ENCODE measurements around the gene ZBTB7C. TPM values are rescaled to one million over a fixed set of nuclear protein-coding genes. Genes with fewer than 3 reads are reported as not detected.

Gene ZBTB7C
- total and polyA plus RNA-seq, 8 donors = 3.0 to 47.8 (median 19.3) TPM

DNA sequence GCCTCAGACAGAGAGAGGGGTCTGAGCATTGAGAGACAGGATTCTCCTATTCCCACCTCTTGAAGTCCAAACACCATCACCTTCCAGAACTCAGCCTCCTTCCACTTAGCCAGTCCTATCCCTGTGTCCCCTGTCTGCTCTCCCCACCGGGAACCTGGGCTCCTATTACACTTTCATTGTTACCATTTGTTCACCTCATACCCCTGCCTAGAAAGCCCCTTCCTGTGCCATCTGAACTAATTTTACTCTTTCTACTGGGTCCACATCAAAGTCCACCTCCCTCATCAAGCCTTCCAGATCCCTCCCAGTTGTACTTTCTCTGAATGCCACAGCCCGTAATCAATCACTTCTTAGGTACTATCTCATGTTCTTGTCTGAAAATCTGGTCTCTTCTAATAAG is 220.6 kb downstream of the ZBTB7C start:
- no peaks in the 10 kb centered on the region for H3K27me3 ChIP-seq
- no peaks in the 10 kb centered on the region for H3K36me3 ChIP-seq
- no peak overlapping the region for H3K27ac ChIP-seq
- TF ChIP-seq POLR2A (IDR thresholded peaks at IDR 0.05) (no peak), POLR2AphosphoS5 (IDR thresholded peaks at IDR 0.05) (no peak), EP300 (IDR thresholded peaks at IDR 0.05) (no peak)
- TF ChIP-seq, protein P1, sequence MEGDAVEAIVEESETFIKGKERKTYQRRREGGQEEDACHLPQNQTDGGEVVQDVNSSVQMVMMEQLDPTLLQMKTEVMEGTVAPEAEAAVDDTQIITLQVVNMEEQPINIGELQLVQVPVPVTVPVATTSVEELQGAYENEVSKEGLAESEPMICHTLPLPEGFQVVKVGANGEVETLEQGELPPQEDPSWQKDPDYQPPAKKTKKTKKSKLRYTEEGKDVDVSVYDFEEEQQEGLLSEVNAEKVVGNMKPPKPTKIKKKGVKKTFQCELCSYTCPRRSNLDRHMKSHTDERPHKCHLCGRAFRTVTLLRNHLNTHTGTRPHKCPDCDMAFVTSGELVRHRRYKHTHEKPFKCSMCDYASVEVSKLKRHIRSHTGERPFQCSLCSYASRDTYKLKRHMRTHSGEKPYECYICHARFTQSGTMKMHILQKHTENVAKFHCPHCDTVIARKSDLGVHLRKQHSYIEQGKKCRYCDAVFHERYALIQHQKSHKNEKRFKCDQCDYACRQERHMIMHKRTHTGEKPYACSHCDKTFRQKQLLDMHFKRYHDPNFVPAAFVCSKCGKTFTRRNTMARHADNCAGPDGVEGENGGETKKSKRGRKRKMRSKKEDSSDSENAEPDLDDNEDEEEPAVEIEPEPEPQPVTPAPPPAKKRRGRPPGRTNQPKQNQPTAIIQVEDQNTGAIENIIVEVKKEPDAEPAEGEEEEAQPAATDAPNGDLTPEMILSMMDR (IDR thresholded peaks at IDR 0.05) = no peak
- intact Hi-C loops (cut with DNase I; ENCODE audit: low total_unique reads) = no loop called here
- DNase-seq = no peak
- WGBS, 5 donors = 87 to 97% (median 95%) methylated on average over 2 of the region's 2 CpGs
- H3K9me3 ChIP-seq = no peaks in the 10 kb centered on the region
- H3K4me1 ChIP-seq = peaks cover 0 to 12% (median 0%) of the 10 kb centered on the region in 4 donors
- H3K4me3 ChIP-seq = no peak overlapping the region

DNA sequence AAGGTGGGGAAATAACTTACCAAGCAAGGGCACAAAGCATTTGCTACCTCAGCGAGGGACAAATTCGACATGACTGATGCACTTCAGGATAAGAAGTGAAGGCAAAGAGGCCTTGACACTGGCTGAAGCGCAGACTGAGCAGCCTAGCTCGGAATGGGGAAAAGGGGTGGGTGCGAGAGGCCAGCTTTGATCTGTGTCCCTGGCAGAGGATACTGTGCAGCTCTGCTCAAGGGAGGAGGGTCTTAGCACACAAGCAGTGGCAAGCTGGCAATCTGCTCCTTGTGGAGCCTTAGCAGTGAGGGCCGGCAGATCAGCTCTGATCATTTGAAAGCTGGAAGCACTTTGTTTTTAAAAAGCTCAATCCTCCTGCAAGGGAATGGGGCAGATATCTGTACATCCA is 222.3 kb downstream of the ZBTB7C start:
- Histone ChIP-seq H3K36me3 (no peaks in the 10 kb centered on the region), H3K27ac (no peak overlapping the region), H3K4me3 (no peak overlapping the region), H3K27me3 (no peaks in the 10 kb centered on the region), H3K9me3 (no peaks in the 10 kb centered on the region), H3K4me1 (peaks cover 0 to 11% (median 0%) of the 10 kb centered on the region in 4 donors)
- no peak for TF ChIP-seq EP300 (IDR thresholded peaks at IDR 0.05)
- TF ChIP-seq, protein P1 (IDR thresholded peaks at IDR 0.05) = no peak
- TF ChIP-seq POLR2AphosphoS5 (IDR thresholded peaks at IDR 0.05) = no peak
- no peak for TF ChIP-seq POLR2A (IDR thresholded peaks at IDR 0.05)
- intact Hi-C loops (cut with DNase I; ENCODE audit: low total_unique reads) = no loop called here
- DNase-seq = no peak
- 85 to 91% (median 90%) methylated on average over 6 of the region's 6 CpGs for WGBS, 5 donors

DNA sequence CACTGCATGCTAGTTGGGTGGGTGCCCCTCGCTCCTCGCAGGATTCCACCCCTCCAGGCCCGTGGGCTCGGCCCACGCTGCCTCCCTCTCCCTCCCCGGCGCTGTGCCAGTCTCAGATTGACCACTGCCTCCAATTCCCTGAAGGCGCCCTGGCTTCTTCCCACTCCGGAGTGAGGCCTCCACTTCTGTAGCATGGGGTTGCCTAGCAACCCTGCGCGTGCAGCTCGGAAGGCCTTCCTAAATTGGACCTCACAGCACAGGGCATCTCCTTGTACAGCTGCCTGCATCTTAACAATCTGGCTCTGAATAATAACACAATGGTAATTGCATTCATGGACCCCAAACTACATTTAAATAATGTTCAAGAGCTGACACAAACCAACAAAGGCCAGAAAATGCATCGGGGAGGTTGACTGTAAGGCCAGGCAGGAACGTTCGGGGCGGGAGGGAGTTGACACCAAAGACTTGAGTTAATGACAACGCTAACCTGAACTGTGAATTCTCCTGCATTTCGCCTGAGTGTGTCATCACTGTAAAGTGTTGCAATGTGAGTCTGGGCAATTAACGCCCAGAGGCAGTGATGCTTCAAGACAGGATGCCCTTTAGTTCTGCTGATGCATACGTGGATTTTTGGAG is 222.9 kb downstream of the ZBTB7C start:
- WGBS, 5 donors = 57 to 71% (median 66%) methylated on average over 20 of the region's 20 CpGs
- H3K4me3 ChIP-seq = no peak overlapping the region
- H3K4me1 ChIP-seq = peaks cover 0 to 11% (median 0%) of the 10 kb centered on the region in 4 donors
- intact Hi-C loops (cut with DNase I; ENCODE audit: low total_unique reads) = no loop called here
- peak in 1 of 2 donors; percentile 88 for DNase-seq
- no peak overlapping the region for H3K27ac ChIP-seq
- no peaks in the 10 kb centered on the region for H3K36me3 ChIP-seq
- no peaks in the 10 kb centered on the region for H3K9me3 ChIP-seq
- no peaks in the 10 kb centered on the region for H3K27me3 ChIP-seq
- TF ChIP-seq POLR2AphosphoS5 (IDR thresholded peaks at IDR 0.05) (no peak), EP300 (IDR thresholded peaks at IDR 0.05) (no peak), POLR2A (IDR thresholded peaks at IDR 0.05) (no peak)
- TF ChIP-seq, protein P1 (IDR thresholded peaks at IDR 0.05) = no peak

DNA sequence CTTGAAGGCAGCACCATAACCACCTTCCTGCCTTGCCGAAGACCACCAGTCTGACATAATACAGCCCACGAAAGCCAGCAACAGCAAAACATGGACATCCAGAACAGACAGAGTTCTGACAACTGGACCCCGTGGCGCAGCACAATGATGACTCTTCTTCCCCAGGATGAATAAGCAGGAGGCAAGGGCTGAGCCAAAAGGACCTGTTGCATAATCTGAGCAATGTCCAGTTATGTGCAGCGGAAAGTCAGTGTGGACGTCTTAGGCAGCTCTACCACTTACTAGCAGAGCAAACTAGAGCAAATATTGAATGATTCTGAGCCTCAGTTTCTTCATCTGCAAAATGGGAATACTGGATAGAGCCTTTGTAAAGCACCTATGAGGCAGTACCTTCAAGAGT is 225.1 kb downstream of the ZBTB7C start:
- Histone ChIP-seq H3K9me3 (no peaks in the 10 kb centered on the region), H3K36me3 (no peaks in the 10 kb centered on the region), H3K4me3 (no peak overlapping the region), H3K27me3 (no peaks in the 10 kb centered on the region), H3K27ac (no peak overlapping the region), H3K4me1 (peaks cover 0 to 11% (median 0%) of the 10 kb centered on the region in 4 donors)
- TF ChIP-seq EP300 (IDR thresholded peaks at IDR 0.05) = no peak
- no peak for TF ChIP-seq POLR2AphosphoS5 (IDR thresholded peaks at IDR 0.05)
- TF ChIP-seq, protein P1 (IDR thresholded peaks at IDR 0.05) = no peak
- TF ChIP-seq POLR2A (IDR thresholded peaks at IDR 0.05) = no peak
- DNase-seq = no peak
- 83 to 86% (median 83%) methylated on average over 4 to 6 of the region's 6 CpGs for WGBS, 5 donors
- intact Hi-C loops (cut with DNase I; ENCODE audit: low total_unique reads) = no loop called here
